SH-SY5Y (cell line): ENCODE data around the gene INKA2.

Experiments
- GATA2 ChIP-seq: IDR thresholded peaks from 2 replicates; pipeline ENCODE4 v1.6.1; 2011; ENCODE audit warnings: mild to moderate bottlenecking, low read depth, low read length
- GATA3 ChIP-seq: IDR thresholded peaks from 2 replicates; pipeline ENCODE4 v1.6.1; 2011; ENCODE audit warnings: low read depth, mild to moderate bottlenecking, low read length, moderate library complexity

The INKA2 gene

DNA sequence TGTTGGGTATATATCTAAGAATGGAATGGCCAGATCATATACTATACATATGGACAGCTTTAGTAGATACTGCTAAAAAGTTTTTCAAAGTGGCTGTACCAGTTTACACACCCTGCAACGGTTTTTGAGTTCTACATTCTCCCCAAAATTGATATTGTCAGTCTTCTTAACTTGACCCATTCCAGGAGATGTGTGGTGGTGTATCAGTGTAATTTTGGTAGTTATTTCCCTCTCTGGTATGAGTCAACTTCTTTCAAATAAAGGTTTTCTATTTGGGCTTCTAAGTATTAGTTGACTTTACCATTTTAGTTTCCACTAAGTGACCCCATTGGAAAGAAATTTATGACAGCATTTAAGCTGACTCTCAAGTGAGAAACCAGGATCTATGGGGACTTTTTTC is 29.2 kb downstream of the INKA2 start:
- no peak for TF ChIP-seq GATA3
- no peak for TF ChIP-seq GATA2

DNA sequence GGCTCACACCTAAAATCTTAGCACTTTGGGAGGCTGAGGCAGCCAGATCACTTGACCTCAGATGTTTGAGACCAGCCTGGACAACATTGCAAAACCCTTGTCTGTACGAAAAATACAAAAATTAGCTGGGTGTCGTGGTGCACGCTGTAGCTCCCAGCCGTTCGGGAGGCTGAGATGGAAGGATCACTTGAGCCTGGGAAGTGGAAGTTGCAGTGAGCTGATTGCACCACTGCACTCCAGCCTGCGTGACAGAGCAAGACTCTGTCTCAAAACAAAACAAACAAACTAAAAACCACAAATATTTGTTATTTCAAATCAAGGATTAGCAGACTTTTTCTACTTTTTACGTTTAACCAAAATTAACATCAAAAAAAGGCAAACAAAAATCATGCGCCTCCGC is 31.3 kb downstream of the INKA2 start:
- TF ChIP-seq GATA3 (no peak), GATA2 (no peak)

DNA sequence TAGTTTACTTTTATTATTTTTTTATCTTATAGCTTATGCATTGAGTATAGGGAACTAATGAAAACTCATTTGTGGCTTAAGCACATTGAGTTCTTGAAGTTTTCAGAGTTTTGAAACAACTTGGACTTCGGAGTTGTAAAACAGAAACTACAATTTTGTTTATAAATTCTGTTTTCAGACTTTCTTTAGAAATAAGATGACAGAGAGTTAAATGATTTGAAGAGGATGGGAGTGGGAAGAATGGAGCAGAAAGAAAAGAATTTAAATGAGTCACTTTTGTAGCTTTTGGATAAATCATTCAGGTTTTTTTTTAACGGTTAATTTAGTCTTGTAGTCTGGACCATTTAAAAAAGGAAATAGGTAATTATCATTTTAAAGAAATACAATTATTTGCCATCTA is 32.3 kb downstream of the INKA2 start:
- TF ChIP-seq GATA2 (no peak), GATA3 (no peak)

DNA sequence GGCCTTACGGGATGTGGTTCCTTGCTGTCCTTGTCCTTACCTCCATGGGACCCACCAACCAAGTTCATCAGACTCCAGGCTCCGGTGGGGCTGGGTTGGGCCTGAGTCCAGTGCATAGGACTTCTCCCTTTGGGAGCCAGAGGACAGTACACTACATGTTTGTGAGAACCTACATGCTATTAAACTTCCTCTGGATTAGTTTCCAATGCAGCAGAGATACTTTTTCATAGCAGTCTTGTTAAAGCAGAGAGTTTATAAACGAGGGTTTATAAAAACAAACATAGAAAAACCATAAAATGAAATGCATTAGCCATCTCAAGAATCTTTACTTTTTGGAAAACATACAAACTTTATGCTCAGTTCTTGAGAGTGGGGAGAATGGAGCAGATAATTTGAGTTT is 33.4 kb downstream of the INKA2 start:
- TF ChIP-seq GATA3 (no peak), GATA2 (no peak)

DNA sequence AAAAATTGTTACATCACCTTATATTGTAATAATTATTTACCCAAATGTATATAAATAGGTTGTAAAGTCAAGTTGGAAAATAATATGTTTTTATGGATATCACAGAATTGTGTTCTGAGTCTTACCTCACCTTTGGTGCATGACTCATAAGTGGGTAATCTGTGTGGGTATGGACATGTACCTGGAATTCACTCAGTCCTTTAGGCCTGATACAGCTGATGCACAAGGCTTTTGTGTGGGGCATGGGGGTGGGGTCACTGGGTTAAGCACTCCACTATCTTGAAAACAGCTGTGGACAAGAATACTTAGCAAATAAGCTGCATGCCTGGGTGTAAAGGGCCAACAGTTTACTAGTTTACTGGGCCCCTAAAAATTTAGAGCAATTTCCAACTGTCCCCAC is 34.4 kb downstream of the INKA2 start:
- TF ChIP-seq GATA2: no peak
- no peak for TF ChIP-seq GATA3

DNA sequence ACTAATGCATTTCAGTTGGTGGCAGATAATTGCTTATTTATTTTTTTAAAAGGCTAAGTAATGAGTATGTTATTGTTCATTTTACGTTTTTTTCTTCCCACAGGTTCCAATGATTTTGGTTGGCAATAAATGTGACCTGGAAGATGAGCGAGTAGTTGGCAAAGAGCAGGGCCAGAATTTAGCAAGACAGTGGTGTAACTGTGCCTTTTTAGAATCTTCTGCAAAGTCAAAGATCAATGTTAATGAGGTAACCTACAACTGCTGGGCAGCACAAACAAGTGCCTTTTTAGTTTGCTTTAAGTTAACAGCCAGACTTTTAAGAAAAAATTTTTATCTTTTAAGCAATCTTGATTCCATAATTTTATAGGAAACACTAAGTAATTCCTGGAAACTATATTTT is 35.0 kb downstream of the INKA2 start:
- TF ChIP-seq GATA2: no peak
- no peak for TF ChIP-seq GATA3

DNA sequence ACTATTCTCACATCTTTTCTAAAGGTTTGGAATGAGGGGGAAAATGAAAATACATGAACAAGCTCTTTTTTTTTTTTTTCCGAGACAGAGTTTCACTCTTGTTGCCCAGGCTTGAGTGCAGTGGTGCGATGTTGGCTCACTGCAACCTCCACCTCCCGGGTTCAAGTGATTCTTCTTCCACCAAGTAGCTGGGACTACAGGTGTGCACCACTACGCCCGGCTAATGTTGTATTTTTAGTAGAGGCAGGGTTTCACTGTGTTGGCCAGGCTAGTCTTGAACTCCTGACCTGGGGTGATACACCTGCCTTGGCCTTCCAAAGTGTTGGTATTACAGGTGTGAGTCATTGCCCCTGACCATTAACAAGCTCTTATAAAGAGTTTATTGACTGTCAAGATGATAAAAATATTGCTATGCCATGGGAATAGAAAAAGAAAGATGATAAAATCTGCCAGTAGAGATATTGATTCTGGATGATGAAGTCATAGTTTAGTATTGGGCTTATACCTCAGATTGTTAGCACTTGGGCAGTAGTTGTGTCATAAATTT is 36.6 kb downstream of the INKA2 start:
- TF ChIP-seq GATA2 (no peak), GATA3 (no peak)

DNA sequence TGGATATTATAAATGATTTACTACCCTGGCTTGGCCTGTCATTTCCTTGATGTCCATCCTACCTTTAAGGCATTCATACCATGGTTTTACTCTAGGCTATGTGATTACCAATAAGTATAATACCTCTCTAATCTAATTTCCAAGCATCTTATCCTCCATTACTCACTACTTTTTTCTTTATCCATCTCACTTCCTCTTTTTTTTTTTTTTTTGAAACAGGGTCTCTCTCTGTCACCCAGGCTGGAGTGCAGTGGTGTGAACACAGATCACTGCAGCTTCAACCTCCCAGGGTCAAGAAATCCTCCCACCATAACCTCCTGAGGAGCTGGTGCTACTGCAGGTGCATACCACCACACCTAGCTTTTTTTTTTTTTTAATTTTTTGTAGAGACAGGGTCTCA is 39.9 kb downstream of the INKA2 start:
- TF ChIP-seq GATA2: no peak
- TF ChIP-seq GATA3: no peak

DNA sequence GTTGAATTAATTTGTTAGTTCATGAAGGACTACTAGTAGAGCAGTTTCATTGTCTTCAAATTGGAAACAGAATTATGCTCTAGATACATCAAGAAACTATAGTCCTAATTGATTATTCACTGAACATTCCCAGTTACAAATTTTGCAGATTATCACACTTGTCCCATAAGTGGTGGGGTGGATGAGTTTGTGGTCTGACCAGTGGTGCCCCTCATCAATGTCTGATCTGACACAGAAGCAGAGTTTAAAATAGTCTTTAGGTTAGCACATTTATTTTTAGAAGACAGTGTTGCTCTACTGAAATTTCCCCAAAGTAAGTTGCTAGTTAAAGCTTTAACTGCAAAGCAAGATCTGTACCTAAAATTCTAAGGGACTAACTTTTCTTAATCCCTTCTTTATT is 42.9 kb downstream of the INKA2 start:
- TF ChIP-seq GATA3: no peak
- no peak for TF ChIP-seq GATA2

DNA sequence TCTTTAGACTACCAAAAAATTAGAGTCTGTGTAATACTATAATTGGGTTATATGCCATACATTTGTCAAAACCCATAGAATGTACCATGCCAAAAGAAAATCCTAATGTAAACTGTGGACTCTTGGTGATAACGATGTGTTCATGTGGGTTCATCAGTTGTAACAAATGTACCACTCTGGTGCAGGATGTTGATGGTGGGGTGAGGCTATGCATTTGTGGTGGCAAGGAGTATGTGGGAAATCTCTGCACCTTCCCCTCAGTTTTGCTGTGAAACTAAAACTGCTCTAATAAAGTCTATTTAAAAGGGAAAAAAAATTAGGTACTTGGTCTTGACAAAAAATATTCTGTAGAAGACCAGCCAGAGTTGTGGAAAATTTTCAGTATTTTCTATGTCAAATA is 43.4 kb downstream of the INKA2 start:
- no peak for TF ChIP-seq GATA3
- TF ChIP-seq GATA2: no peak

DNA sequence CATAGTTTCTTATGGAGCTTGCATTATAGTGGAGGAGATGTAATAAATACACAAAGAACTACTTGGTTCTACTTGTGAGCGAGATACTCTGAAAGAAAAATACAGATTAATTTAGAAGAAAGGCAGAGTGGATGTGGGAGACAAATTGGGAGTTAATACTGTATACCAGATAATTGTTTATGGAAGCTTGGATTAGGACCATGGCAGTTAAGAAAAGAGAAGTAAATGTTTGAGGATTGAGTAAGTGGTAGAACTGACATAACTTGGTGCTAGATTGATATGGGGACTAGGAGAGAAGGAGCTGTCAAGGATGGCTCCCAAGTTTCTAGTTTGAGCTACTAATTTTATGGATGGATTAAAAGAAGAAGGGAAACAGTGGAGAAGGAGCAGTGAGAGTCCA is 47.3 kb downstream of the INKA2 start:
- no peak for TF ChIP-seq GATA3
- TF ChIP-seq GATA2: no peak

DNA sequence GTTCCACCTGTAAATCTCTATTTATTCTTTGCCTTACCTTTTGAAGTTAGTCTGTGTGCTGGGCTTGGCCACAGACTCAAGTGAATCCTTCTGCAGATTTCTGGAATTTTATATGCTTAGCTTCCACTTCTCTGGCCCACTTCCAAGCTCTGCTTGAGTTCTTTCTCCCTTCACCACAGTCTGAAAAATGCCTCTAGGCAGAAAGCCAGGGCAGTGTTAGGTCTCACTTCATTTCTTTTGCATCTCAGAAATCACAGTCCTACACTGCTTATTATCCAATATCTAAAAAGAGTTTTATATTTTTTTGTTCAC is 48.9 kb downstream of the INKA2 start:
- TF ChIP-seq GATA2 (no peak), GATA3 (no peak)
